Measurements from ENCODE around the gene DNTT.

Gene DNTT

GRCh38 chr10:96371356-96371755 is 67.1 kb downstream of the DNTT start:
- no peak for DNase-seq (ENCODE audit: extremely low read depth, low read depth)
- no peak for TF ChIP-seq CTCF (IDR thresholded peaks at IDR 0.05; ENCODE audit: low read depth, low read length)

- no peak for TF ChIP-seq CTCF (IDR thresholded peaks at IDR 0.05; ENCODE audit: low read depth, low read length)
Observed at GRCh38 chr10:96374004-96374403, 69.8 kb downstream of the DNTT start.

GRCh38 chr10:96374639-96374984 is 70.4 kb downstream of the DNTT start:
- no peak for DNase-seq (ENCODE audit: extremely low read depth, low read depth)
- TF ChIP-seq CTCF (IDR thresholded peaks at IDR 0.05; ENCODE audit: low read depth, low read length): no peak

More at GRCh38 chr10:96374004-96374403, 69.8 kb downstream of the DNTT start:
- DNase-seq (ENCODE audit: extremely low read depth, low read depth): no peak

- peak; percentile 61 for DNase-seq (ENCODE audit: extremely low read depth, low read depth)
- TF ChIP-seq CTCF (IDR thresholded peaks at IDR 0.05; ENCODE audit: low read depth, low read length): peak; percentile 100
Observed at GRCh38 chr10:96374985-96375830, 71.0 kb downstream of the DNTT start.

- DNase-seq (ENCODE audit: extremely low read depth, low read depth): no peak
- no peak for TF ChIP-seq CTCF (IDR thresholded peaks at IDR 0.05; ENCODE audit: low read depth, low read length)
Observed at GRCh38 chr10:96376483-96376882, 72.2 kb downstream of the DNTT start.

GRCh38 chr10:96377816-96378294 is 73.6 kb downstream of the DNTT start:
- TF ChIP-seq CTCF (IDR thresholded peaks at IDR 0.05; ENCODE audit: low read depth, low read length): no peak
- DNase-seq (ENCODE audit: extremely low read depth, low read depth): no peak

- TF ChIP-seq CTCF (IDR thresholded peaks at IDR 0.05; ENCODE audit: low read depth, low read length): no peak
- DNase-seq (ENCODE audit: extremely low read depth, low read depth): no peak
Observed at GRCh38 chr10:96378741-96379140, 74.5 kb downstream of the DNTT start.

Data from AG09319 (cell line).